Embryonic facial prominence (tissue), 1 donor: ENCODE measurements around the gene SRCIN1.

Source experiments
- DNase-seq: peaks from one replicate; pipeline ENCODE4 v3.0.0-alpha.2; 2016; ENCODE audit errors: extremely low spot score

Gene SRCIN1

GRCh38 chr17:38563362-38564253 lies 42.1 kb downstream of the SRCIN1 start:
- no peak for DNase-seq

GRCh38 chr17:38562903-38563302 lies 42.8 kb downstream of the SRCIN1 start:
- no peak for DNase-seq

DNA sequence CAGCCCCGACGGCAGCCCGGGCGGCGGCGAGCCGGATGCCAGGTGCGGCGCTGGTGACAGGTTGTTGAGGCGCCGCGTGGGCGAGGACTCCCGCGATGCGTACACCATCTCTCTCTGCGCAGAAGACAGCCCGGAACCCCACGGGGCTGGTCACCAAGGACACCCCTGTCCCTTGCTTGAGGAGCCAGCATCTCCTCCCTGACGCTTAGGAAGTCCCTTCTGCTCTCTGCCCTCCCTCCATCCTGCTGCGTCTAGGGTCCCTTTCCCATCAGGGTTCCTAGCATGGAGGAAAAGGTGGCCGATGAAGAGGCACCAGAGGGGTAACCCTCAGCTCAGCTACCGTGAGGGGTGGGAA lies 43.6 kb downstream of the SRCIN1 start:
- DNase-seq: no peak

- DNase-seq: no peak
Observed at GRCh38 chr17:38561416-38562214, 44.1 kb downstream of the SRCIN1 start.

DNA sequence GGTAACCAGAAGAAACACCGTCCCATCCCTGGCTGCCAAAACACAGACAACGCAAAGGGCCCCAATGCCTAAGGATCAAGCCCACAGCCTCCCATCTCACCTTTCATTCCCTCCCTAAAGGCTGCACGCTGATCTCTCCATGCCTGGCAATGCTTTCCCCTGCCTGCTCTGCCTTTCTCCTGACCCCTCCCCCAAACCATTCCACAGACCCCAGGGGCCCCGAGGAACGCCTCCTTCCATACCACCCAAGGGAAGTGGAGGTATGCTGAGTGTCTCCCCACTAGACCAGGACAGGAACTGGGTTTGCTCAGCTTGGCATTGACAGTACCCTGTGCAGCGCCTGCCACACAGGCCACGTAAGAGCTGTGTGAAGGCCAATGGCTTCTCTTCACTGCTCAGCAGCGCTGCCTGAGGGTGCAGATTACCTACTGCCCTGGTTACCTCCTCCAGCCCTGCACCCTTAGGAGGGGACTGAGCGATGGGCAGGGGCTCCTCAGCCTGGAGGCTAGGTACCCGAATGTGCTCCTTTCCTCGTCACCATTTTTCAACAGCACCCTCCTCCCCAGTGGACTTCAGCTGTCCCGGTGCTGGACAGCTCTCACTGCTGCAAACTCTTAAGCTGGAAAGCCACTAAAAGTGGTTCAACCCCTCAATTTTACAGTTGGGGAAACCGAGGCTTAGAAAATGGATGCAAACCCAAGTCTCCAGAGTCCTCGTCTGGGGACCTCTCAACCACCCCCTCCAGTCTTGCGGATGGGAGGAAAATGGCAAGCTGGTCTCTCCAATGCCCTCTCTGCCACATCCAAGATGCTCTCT lies 45.0 kb downstream of the SRCIN1 start:
- no peak for DNase-seq

GRCh38 chr17:38559880-38560230 lies 45.9 kb downstream of the SRCIN1 start:
- no peak for DNase-seq

DNA sequence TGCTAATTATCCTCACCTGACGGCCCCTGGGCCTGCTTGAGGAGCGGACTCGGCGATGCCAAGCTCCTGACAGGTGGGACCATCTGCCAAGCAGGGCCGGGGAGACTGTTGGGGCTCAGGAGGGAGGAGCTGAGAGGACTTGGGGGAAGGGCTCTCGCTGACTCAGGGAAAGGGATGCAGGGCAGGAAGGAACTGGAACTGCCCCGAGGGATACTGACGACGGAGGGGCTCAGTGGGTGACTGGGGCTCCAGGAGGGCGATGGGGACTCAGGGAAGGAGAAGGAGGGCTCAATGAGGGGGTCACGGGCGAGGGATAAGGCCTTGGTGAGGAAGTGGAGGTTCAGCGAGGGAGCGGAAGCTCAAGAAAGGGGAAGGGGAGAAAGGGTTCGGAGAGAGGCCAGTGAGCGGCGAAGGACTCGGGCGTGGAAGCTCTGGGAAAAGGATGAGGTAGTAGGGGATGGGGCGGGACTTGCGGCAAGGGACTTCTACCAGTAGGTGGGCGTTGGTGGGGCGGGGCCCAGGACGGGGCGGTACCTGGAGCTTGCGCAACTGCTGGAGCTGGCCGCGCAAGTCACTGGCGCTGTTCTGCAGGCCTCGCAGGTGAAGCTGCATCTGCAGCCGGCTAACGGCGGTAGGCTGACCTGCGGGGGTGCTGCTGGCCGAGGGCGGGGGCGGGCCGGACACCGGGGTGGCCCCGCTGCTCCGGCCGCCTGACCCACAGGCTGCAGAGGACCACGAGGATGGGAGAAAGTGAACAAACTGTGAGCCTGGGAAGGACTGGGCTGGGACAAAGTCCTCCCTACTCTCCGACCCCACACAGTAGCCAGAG lies 46.5 kb downstream of the SRCIN1 start:
- DNase-seq: peak; percentile 49

DNA sequence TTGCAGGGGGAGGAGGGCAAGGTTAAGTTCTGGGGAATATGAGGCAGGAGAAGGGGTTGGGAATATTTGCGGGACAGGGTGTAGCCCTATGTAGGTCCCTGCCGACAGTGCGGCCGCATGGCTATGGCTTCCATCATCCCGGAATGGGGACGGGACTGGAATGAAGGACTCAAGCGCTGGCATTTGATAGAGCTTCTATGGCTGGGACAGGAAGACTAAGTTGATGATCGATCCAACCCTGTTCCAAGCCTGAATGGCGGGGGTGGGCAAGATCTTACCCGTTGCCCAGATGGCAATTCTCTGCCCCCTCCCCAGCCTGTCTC lies 47.1 kb downstream of the SRCIN1 start:
- no peak for DNase-seq

DNA sequence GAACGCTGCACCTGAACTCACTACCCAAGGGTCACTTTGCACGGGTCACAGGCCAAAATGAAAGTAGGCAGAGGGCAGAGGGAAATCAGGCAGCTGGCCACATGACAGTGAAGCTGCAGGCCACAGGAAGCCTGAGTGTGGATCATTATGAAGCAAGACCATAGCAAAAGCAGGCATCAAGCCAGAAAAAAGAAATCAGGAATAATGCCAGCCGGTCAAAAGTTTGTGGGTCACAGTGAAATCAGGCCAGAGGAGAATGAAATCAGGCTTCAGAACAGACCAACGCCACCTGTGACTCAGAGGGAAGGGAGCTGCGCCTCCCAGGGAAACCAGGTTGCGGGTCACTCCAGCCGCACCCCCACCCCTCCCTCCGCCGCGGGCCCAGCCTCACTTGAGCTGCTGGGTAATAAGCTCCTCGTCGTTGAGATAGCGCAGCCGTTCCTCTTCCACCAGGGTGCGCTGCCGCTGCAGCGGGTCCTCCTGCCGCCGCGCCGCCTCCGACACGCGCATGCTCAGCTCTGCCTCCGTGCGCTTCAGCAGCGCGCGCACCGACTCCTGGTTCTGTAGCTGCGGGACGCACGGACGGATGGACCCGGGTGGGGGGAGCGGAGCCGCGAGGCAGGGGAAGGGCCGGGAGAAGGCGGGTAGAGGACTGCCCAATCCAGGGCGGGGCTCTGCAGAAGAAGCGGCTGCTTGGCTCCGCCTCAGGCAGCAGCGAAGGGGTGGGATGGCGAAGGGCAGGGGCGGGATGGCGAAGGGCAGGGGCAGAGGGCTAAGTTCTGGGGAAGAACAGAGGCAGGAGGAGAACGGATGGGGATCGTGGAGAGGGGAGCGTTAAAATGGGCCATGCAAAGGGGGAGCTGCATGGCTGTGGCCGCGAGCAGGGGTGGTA lies 47.7 kb downstream of the SRCIN1 start:
- peak; percentile 73 for DNase-seq

- DNase-seq: no peak
Observed at GRCh38 chr17:38557396-38557795, 48.4 kb downstream of the SRCIN1 start.

GRCh38 chr17:38556239-38556638 lies 49.5 kb downstream of the SRCIN1 start:
- no peak for DNase-seq

DNA sequence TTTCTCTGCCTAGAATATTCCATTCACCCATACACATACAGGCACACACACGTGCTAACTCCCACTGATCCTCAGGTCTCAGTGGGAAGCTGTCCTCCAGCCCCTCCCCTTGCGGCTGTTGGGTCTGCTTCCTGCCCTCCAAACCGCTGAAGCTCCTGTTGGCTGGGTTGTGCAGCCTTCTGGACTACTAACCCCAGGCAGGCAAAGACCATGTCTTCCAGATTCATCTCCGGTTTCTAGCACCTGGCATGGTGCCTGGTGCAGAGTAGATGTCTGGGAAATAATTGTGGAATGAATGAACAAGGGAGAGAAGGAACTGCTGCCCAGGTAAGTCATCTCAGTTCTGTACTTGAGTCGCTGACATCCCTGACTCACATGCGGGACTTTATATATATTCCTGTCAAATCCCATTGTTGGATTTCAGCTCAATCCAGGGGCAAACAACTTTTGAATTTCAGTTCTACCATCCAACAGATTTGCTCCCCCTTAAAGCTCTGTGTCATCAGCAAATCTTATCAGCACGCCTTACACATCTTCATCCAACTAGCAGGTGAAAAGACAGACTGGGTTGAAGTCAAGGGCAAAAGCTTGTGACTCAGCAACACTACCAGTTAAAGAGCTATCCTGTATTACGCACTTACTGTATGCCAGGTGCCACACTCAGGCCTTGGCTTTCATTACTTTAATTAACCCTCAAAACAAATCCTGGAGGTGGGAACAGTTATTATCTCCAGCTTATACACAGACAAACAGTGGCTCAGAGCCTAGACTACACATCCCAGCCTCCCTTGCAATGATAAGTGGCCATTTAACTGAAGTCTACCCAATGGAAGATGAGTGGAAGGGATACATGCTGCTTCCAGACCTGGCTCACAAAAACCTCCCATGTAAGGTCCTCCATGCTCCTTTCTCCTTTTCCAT lies 51.1 kb downstream of the SRCIN1 start:
- DNase-seq: no peak

GRCh38 chr17:38552343-38552742 lies 53.4 kb downstream of the SRCIN1 start:
- no peak for DNase-seq

- no peak for DNase-seq
Observed at GRCh38 chr17:38551121-38551520, 54.6 kb downstream of the SRCIN1 start.

- no peak for DNase-seq
Observed at GRCh38 chr17:38550661-38551060, 55.1 kb downstream of the SRCIN1 start.

DNA sequence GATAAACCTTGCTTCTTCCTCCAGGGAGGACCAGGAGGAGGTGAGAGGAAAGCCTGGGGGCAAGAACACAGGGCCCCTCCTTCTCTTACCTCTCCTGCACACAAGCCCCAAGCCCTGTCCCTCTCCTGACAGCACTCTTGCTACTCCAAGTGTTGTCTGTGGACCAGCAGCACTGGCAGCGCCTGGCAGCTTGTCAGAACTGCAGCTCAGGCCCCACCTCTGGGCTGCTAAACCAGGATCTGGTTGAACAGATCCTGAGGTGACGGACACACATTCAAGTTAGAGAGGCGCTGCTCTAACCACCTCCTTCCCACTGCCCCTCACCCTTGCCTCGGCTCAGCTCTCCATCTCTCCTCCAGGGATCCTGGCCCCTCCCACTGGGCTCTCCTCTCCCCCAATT lies 56.5 kb downstream of the SRCIN1 start:
- no peak for DNase-seq

DNA sequence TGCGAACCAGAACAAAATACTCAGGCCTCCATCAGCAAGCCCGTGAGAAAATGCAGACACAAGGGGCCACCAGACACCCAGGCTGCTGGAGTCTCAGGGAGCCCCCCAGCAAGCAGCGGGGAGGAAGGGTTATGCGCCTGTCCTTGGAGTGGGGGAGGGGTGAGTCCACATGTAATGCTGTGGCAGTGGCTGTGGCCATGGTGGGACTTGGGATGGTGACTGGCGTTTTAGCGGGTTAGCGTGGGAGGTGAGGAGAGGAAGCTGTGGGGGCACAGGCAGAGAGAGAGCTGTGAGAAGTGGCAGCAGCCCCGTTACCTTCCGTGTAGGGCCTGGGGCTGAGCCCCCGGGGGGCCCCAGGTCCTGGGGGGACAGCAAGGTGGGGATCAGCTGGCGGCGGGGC lies 58.3 kb downstream of the SRCIN1 start:
- no peak for DNase-seq

DNA sequence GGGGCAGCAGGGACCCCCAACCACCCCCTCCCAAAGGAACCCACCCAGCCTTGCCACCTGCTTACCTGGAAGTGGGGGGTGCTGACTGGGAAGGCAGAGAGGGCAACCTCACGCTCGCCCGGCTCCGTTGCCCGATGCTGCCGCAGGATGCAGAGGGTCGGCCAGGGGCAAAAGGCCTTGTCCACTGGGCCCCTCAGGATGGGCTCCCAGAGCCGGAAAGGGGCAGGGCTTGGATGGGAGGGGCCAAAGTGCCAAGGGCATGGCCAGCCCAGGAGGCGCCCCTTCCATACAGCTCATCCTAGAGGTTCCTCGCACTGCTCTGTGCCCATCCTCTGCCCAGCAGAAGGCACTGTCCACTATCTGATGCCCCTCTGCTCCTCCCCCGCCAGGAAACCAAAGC lies 59.4 kb downstream of the SRCIN1 start:
- no peak for DNase-seq

GRCh38 chr17:38545531-38546225 lies 60.1 kb downstream of the SRCIN1 start:
- no peak for DNase-seq
